ENCODE measurements around the gene HIF3A. TPM values are rescaled to one million over a fixed set of nuclear protein-coding genes. Genes with fewer than 3 reads are reported as not detected.

Gene HIF3A
- total and polyA plus RNA-seq, 2 of the 8 experiments (the other 6 are each of a cell fraction or from before 2014, with no cell fraction given): 38.6 to 38.8 TPM

DNA sequence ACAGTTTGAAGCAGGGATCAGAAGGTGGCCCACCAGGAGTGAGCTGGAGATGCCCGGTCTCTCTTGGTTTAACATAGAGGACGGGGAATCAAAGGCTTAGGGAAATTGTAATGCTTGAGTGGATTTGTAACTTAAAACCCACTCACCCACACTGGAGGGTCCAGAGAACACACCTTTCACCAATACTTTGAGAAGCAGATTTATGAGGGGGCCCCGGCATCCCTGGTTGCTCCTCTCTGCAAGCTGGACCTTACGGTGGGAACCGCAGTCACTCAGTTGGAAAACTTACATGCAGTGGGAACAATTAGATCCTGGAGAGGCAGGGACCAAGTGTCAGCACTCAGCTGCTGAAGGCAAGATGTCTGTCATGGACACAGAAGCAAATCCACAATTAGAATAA lies 70.6 kb downstream of the HIF3A start:
- TF ChIP-seq GABPA (IDR thresholded peaks at IDR 0.05; ENCODE audit: borderline replicate concordance, insufficient read depth, low read length): no peak
- TF ChIP-seq KDM1A (IDR thresholded peaks at IDR 0.05; ENCODE audit: borderline replicate concordance, low read length): no peak
- no peak for TF ChIP-seq SP2 (IDR thresholded peaks at IDR 0.05; ENCODE audit: low read length)
- no peak for TF ChIP-seq CTBP2 (IDR thresholded peaks at IDR 0.05; ENCODE audit: borderline replicate concordance, insufficient read depth, insufficient read length, low read length)
- TF ChIP-seq YY1 (IDR thresholded peaks at IDR 0.05; ENCODE audit: low read depth, low read length): no peak
- TF ChIP-seq SAP30 (IDR thresholded peaks at IDR 0.05; ENCODE audit: insufficient read depth, insufficient replicate concordance, low read length): no peak
- ChIA-PET CTCF (ENCODE audit: partially characterized antibody) (interaction anchor here (0.6 to 7.5 kb wide), 10 partner anchors 11 to 289 kb away, joined by 3 to 58 read pairs (median 4); partner anchors contain the start of gene PPP5C), POLR2A (ENCODE audit: partially characterized antibody) (no interaction called here)
- Histone ChIP-seq H3K36me3 (ENCODE audit: control insufficient read depth in 2 of 4, insufficient read depth in 4 of 4, low read length in 3 of 4) (peaks cover 0 to 15% (median 6%) of the 10 kb centered on the region in 4 experiments; a peak in 6 of 8 replicates), H4K20me1 (replicated peaks in 1 of 2; ENCODE audit: control insufficient read depth in 1 of 2, insufficient read depth in 2 of 2, low read length in 2 of 2) (peaks cover 3 to 18% of the 10 kb centered on the region in 2 experiments), H3K79me1 (ENCODE audit: low read depth, low read length) (peaks cover 16% of the 10 kb centered on the region), H3K23me2 (ENCODE audit: low read depth, low read length) (no peaks in the 10 kb centered on the region), H2AFZ (ENCODE audit: low read length) (no peak overlapping the region), H2BK5ac (ENCODE audit: low read depth, low read length) (no peak overlapping the region), H3K4me1 (replicated peaks in 1 of 4; ENCODE audit: control insufficient read depth in 3 of 4, insufficient read depth in 4 of 4, low read length in 3 of 4) (peaks cover 1 to 9% (median 6%) of the 10 kb centered on the region in 4 experiments), H3K4me3 (ENCODE audit: extremely low read depth in 1 of 4, insufficient read depth in 2 of 4, low read depth in 3 of 4, low read length in 4 of 4) (no peak overlapping the region), H3K9me3 (ENCODE audit: insufficient read depth in 2 of 2, low read depth in 1 of 2, low read length in 1 of 2) (no peaks in the 10 kb centered on the region), H3K18ac (ENCODE audit: extremely low read depth, low read length) (no peak overlapping the region), H3K27me3 (replicated peaks in 1 of 4; ENCODE audit: control insufficient read depth in 3 of 4, extremely low read depth in 1 of 4, insufficient read depth in 3 of 4, low read length in 3 of 4) (no peaks in the 10 kb centered on the region), H4K8ac (ENCODE audit: extremely low read depth, insufficient read depth, low read length) (no peak overlapping the region), H2BK120ac (replicated peaks; ENCODE audit: low read depth, low read length) (no peak overlapping the region), H3K23ac (ENCODE audit: insufficient read length) (no peak overlapping the region), H3K14ac (ENCODE audit: insufficient read length) (no peak overlapping the region), H2BK20ac (ENCODE audit: low read length) (no peak overlapping the region), H3K4me2 (ENCODE audit: insufficient read depth in 1 of 2, low read depth in 2 of 2, low read length in 2 of 2) (no peak overlapping the region), H3K9ac (replicated peaks in 1 of 4; ENCODE audit: extremely low read depth in 1 of 4, low read depth in 3 of 4, low read length in 3 of 4) (no peak overlapping the region), H4K5ac (ENCODE audit: insufficient read length, low read depth, low read length) (no peak overlapping the region), H3K4ac (replicated peaks; ENCODE audit: insufficient read length, low read depth, low read length) (no peak overlapping the region), H2BK15ac (ENCODE audit: low read length) (no peak overlapping the region), H2BK12ac (ENCODE audit: low read depth, low read length) (no peak overlapping the region), H3K79me2 (ENCODE audit: control insufficient read depth in 1 of 2, insufficient read depth in 2 of 2, low read length in 2 of 2) (peaks cover 3 to 63% of the 10 kb centered on the region in 2 experiments; a peak in 3 of 4 replicates), H3K27ac (ENCODE audit: low read depth, low read length) (no peak overlapping the region), H2AK5ac (ENCODE audit: low read depth, low read length) (no peak overlapping the region), H4K91ac (replicated peaks; ENCODE audit: insufficient read length, low read length) (no peak overlapping the region), H3K56ac (replicated peaks; ENCODE audit: insufficient read length, low read depth, low read length) (no peak overlapping the region)
- FAIRE-seq (no peak), DNase-seq (ENCODE audit: low read depth in 1 of 2, low spot score in 2 of 2) (no peak)
- WGBS, 2 experiments (ENCODE audit: extremely low coverage in 1 of 2, insufficient coverage in 1 of 2, insufficient read length in 1 of 2, insufficient replicate concordance in 2 of 2, low coverage in 1 of 2, low lambda C conversion rate in 2 of 2, missing lambda C conversion rate in 1 of 2): 93% methylated on average over 5 of the region's 5 CpGs; no CpG with 5 or more reads in 1 of the 2 experiments

Measured in H1 (cell line).